Measurements from ENCODE around the gene E2F1.
"Not testable (repeated sequence)": the region's sequence is repeated elsewhere in the genome, so short reads cannot be mapped to it uniquely, and the experiment has no call there.

E2F1 gene

GRCh38 chr20:33640287-33640686 is 45.9 kb downstream of the E2F1 start:
- DNase-seq (ENCODE audit: low read depth) = no peak

GRCh38 chr20:33636776-33637175 is 49.4 kb downstream of the E2F1 start:
- no peak for DNase-seq (ENCODE audit: low read depth)

- no peak for DNase-seq (ENCODE audit: low read depth)
These were observed 50.8 kb downstream of the E2F1 start for GRCh38 chr20:33635341-33635740.

GRCh38 chr20:33631910-33632309 is 54.3 kb downstream of the E2F1 start:
- DNase-seq (ENCODE audit: low read depth) = not testable (repeated sequence)

- DNase-seq (ENCODE audit: low read depth) = no peak
These were observed 55.7 kb downstream of the E2F1 start for GRCh38 chr20:33630507-33630906.

GRCh38 chr20:33629979-33630378 is 56.2 kb downstream of the E2F1 start:
- no peak for DNase-seq (ENCODE audit: low read depth)

- DNase-seq (ENCODE audit: low read depth) = no peak
These were observed 56.7 kb downstream of the E2F1 start for GRCh38 chr20:33629533-33629932.

GRCh38 chr20:33627577-33628216 is 58.5 kb downstream of the E2F1 start:
- no peak for DNase-seq (ENCODE audit: low read depth)

GRCh38 chr20:33626190-33626589 is 60.0 kb downstream of the E2F1 start:
- no peak for DNase-seq (ENCODE audit: low read depth)

All from CMK (cell line).